Skeletal muscle tissue (tissue), 4 donors: ENCODE data around the gene CELA2A. TPM values are rescaled to one million over a fixed set of nuclear protein-coding genes. Genes with fewer than 3 reads are reported as not detected.
"Not testable (repeated sequence)": the region's sequence is repeated elsewhere in the genome, so short reads cannot be mapped to it uniquely, and the experiment has no call there.

Source experiments
- H3K27ac ChIP-seq: one replicate; pipeline ENCODE4 v1.7.0; 2013; ENCODE audit warnings: mild to moderate bottlenecking, low read depth, low read length, inconsistent platforms
- H3K27me3 ChIP-seq, 3 donors: one replicate each; pipeline ENCODE4 v1.7.0; 2013; ENCODE audit warnings: low read length in 3 of 3; ENCODE audit not compliant: control insufficient read depth in 3 of 3, insufficient read depth in 3 of 3
- H3K36me3 ChIP-seq, 3 donors: one replicate each; pipeline ENCODE4 v1.7.0; 2013; ENCODE audit warnings: low read length in 3 of 3; ENCODE audit not compliant: control insufficient read depth in 3 of 3, insufficient read depth in 3 of 3
- H3K4me1 ChIP-seq, 3 donors: one replicate each; pipeline ENCODE4 v1.7.0; 2013; ENCODE audit warnings: low read length in 3 of 3, mild to moderate bottlenecking in 3 of 3; ENCODE audit not compliant: control insufficient read depth in 3 of 3, insufficient read depth in 3 of 3
- H3K4me3 ChIP-seq, 3 donors: one replicate each; pipeline ENCODE4 v1.7.0; 2013; ENCODE audit warnings: low read length in 3 of 3
- H3K9ac ChIP-seq, 3 donors: one replicate each; pipeline ENCODE4 v1.7.0; 2013; ENCODE audit warnings: low read length in 3 of 3, mild to moderate bottlenecking in 3 of 3, moderate library complexity in 2 of 3, low read depth in 1 of 3
- H3K9me3 ChIP-seq, 3 donors: one replicate each; pipeline ENCODE4 v1.7.0; 2013; ENCODE audit warnings: low read length in 3 of 3; ENCODE audit not compliant: control insufficient read depth in 3 of 3
- total RNA-seq: library from RNA; depleted of rRNA; stranded (reverse); fragments of >200 nt; gene quantifications from one replicate; pipeline ENCODE4 v1.2.3, GENCODE V29; 2014
- donor health status: Osteomylitis.

CELA2A gene
- total RNA-seq, 1 donor from 2014 or later = not detected

- H3K4me3 ChIP-seq = no peak overlapping the region
- H3K36me3 ChIP-seq = no peaks in the 10 kb centered on the region
- no peaks in the 10 kb centered on the region for H3K9me3 ChIP-seq
- H3K4me1 ChIP-seq = no peaks in the 10 kb centered on the region
- no peak overlapping the region for H3K9ac ChIP-seq
- H3K27me3 ChIP-seq = peaks cover 0 to 4% (median 0%) of the 10 kb centered on the region in 3 donors
- H3K27ac ChIP-seq = no peak overlapping the region
Observed at GRCh38 chr1:15477646-15478212, 21.2 kb downstream of the CELA2A start.

DNA sequence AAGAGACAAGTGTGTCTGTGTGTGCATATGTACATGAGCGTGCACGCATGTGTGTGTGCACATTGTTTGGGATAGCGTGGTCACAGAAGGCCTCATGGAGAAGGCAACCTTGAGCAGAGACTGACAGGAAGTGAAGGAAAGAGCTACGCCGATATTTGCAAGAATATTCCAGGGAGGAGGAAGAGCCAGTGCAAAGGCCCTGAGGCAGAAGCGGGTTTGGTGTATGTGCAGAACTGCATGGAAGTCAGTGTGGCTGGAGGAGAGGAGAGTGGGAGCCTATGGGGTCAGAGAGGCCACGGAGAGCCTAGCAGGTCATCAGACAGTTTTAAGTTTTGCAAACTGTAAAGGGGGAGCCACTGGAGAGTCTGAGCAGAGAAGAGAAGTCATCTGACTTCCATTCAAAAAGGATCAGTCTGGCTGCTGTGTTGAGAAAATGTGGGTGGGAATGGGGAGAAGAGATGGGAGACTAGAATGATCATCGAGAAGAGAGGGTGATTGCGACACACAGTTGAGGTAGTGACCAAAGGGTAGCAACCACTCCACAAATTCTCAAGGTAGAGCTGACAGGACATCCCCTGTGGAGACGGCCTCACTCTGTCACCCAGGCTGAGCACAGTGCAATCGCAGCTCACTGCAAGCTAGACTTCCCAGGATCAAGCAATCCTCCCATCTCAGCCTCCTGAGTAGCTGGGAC lies 23.3 kb downstream of the CELA2A start:
- Histone ChIP-seq H3K9me3 (no peaks in the 10 kb centered on the region), H3K27me3 (no peaks in the 10 kb centered on the region), H3K27ac (no peak overlapping the region), H3K36me3 (no peaks in the 10 kb centered on the region), H3K4me1 (no peaks in the 10 kb centered on the region), H3K9ac (no peak overlapping the region), H3K4me3 (no peak overlapping the region)

DNA sequence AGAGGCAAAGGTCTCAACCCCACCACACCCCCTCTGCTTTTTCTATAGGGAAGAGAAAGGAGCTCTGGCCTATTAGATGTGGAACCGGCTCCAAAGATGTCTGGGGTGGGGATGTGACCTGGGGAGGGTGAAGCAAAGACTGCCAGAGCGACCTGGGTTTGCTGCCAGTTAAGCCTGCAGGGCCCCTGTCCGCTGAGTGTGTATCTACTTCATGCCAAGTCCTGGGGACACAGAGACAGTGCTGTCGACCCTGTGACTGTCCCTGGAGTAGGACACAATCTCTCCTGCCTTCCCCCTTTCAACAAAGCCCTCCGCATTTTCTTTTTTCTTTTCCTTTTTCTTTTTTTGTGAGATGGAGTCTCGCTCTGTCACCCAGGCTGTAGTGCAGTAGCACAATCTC lies 25.9 kb downstream of the CELA2A start:
- H3K36me3 ChIP-seq, H3K27ac ChIP-seq, H3K9me3 ChIP-seq, H3K4me1 ChIP-seq, H3K27me3 ChIP-seq, H3K4me3 ChIP-seq, H3K9ac ChIP-seq: not testable (repeated sequence)

- not testable (repeated sequence) for H3K4me1 ChIP-seq
Observed at GRCh38 chr1:15482983-15483543, 26.5 kb downstream of the CELA2A start.

DNA sequence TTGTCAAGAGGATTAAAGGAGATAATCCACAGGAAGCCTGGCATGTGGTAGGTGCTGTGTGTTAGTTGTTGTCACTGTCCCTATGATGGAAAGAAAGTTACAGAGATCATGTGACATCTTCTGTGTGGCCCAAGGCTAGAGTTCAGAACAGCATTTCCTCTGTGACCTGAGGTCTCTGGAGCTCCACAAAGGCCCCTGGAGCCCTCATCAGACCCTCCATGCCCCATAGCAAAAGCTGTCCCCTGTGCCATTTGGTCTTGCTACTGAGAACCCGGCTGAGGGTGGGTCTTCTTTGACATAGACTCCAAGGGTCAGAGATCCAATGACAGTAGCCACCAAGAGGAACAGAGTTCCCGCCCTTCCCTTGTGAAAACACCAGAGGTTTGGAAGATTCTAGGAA lies 27.4 kb downstream of the CELA2A start:
- H3K9me3 ChIP-seq = no peaks in the 10 kb centered on the region
- no peaks in the 10 kb centered on the region for H3K36me3 ChIP-seq
- no peaks in the 10 kb centered on the region for H3K27me3 ChIP-seq
- no peak overlapping the region for H3K27ac ChIP-seq
- no peaks in the 10 kb centered on the region for H3K4me1 ChIP-seq
- H3K9ac ChIP-seq = no peak overlapping the region
- no peak overlapping the region for H3K4me3 ChIP-seq

More at GRCh38 chr1:15482983-15483543, 26.5 kb downstream of the CELA2A start:
- H3K27ac ChIP-seq, H3K9me3 ChIP-seq, H3K36me3 ChIP-seq, H3K9ac ChIP-seq, H3K27me3 ChIP-seq, H3K4me3 ChIP-seq: not testable (repeated sequence)

DNA sequence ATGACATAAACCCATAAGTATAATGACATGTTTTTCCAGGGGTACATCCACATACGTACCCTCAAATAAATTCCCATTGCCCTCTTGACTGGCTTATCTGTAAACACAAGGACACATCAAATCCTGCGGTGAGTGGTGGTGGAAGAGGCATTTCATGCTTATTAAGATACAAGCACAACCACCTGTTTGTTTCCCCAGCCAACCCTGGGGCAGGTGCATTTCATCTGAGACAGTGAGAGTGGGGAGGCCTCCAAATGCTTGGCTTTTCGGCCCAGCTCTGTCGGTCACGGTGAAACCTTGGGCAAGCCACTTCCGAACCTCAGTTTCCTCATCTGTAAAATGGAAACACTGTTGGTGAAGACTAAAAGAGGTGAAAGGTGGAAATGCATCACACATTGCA lies 27.9 kb downstream of the CELA2A start:
- H3K9me3 ChIP-seq, H3K27ac ChIP-seq, H3K27me3 ChIP-seq, H3K36me3 ChIP-seq, H3K4me3 ChIP-seq, H3K9ac ChIP-seq, H3K4me1 ChIP-seq: not testable (repeated sequence)

DNA sequence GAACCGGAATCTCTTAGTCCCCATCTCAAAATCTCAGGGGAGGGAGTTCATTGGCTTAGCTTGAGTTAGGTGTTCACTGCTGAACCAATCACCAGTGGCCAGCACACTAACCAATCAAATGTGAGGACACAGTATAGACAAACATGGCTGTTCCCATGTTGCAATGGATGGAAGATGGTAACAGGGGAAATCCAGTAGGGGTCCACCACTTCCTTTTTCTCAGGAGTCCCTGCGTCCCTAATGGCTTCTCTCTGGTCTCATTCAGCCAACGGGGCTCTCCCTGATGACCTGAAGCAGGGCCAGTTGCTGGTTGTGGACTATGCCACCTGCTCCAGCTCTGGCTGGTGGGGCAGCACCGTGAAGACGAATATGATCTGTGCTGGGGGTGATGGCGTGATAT lies 29.1 kb downstream of the CELA2A start:
- no peak overlapping the region for H3K9ac ChIP-seq
- no peaks in the 10 kb centered on the region for H3K9me3 ChIP-seq
- no peak overlapping the region for H3K4me3 ChIP-seq
- no peaks in the 10 kb centered on the region for H3K36me3 ChIP-seq
- no peak overlapping the region for H3K27ac ChIP-seq
- no peaks in the 10 kb centered on the region for H3K4me1 ChIP-seq
- no peaks in the 10 kb centered on the region for H3K27me3 ChIP-seq

GRCh38 chr1:15486844-15487610 lies 30.5 kb downstream of the CELA2A start:
- H3K4me3 ChIP-seq, H3K36me3 ChIP-seq: not testable (repeated sequence)

DNA sequence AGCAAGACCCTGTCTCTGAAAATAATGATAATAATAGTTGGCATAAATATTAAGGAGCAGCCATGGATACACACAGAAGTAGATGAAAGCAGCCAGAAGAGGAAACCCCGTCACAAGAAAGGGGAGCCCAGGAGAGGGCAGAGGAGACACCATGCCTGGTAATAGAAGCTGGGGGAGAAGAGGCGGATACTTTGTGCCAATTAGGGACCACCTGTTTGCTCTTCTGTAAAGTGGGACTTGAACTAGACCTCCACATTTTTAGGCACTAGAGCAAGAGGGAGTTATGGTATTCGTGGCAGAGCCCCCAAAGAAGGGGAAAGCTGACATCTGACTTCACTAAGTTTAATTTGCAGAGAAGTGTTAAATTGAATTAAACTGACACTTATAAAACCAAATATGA lies 31.8 kb downstream of the CELA2A start:
- H3K9me3 ChIP-seq = no peaks in the 10 kb centered on the region
- no peak overlapping the region for H3K9ac ChIP-seq

More at GRCh38 chr1:15486844-15487610, 30.5 kb downstream of the CELA2A start:
- not testable (repeated sequence) for H3K9ac ChIP-seq, H3K9me3 ChIP-seq, H3K27ac ChIP-seq, H3K4me1 ChIP-seq, H3K27me3 ChIP-seq

More for the DNA sequence above, 31.8 kb downstream of the CELA2A start:
- H3K4me3 ChIP-seq = no peak overlapping the region
- H3K27ac ChIP-seq = no peak overlapping the region
- no peaks in the 10 kb centered on the region for H3K4me1 ChIP-seq
- H3K36me3 ChIP-seq = peaks cover 12 to 14% (median 13%) of the 10 kb centered on the region in 3 donors
- H3K27me3 ChIP-seq = no peaks in the 10 kb centered on the region
